Stimulated activated CD8-positive, alpha-beta memory T cell treated with anti-CD3 and anti-CD28 coated beads, Interleukin-12 subunit alpha, Interleukin-12 subunit beta, amount 100 ng/mL, for 1 hour (primary cell): ENCODE measurements around the gene KLK11.

Experiments used
- DNase-seq: peaks from one replicate; pipeline ENCODE4 v3.0.0-alpha.2; 2020; ENCODE audit warnings: low read depth

Gene KLK11, protein sequence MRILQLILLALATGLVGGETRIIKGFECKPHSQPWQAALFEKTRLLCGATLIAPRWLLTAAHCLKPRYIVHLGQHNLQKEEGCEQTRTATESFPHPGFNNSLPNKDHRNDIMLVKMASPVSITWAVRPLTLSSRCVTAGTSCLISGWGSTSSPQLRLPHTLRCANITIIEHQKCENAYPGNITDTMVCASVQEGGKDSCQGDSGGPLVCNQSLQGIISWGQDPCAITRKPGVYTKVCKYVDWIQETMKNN

DNA sequence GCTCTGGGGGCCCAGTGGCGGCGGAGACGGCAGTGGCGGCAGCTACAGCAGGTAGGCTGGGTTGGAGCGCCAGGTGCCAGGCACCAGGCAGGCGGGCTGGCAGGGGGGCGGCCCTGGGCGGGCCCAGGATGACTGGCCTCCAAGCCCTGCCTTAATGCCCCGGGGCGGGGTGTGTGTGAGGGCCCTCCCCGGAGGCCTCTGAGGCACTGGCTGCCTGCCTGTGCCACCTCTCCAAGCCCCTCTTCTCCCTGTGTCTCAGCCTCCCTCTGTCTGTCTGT is at the start of gene KLK11:
Gene KLK11, minus strand, starts transcription at position 63 of the 278 bp plus-strand sequence. CDS start 985 bp downstream, outside the sequence.
- no peak for DNase-seq

DNA sequence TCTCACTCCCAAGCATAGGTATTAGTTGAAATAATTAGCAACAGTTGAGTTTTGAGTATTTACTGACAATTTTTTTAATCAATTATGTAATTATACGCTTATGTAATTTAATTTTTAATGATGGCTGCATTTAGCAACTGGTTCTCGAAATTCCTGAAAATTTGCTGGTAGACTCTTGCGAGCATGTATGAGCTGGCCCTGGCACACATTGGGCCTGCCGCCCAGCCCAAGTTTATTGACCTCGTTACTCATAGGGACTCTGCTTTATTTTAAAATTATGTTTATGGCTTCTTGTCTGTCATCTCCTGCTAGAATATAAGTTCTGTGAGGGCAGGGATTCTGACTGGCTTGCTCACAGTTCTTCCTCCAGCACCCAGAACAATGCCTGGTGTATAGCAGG is 49.6 kb upstream of the KLK11 start:
- DNase-seq: no peak

DNA sequence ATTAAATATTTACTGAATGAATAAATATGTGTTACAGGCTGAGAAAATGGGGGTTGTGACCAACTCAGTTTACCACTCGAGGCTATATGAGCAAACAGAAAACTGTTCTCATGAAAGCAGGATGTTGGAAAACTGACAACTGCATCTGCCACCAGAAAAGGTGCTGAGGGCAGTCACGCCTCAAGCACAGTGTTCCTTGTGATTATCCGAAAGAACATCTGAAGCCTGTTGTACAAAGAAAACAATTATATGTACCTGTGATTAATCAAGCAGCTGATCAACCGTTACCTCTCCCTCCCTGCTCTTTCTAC is 44.6 kb upstream of the KLK11 start:
- DNase-seq: no peak

DNA sequence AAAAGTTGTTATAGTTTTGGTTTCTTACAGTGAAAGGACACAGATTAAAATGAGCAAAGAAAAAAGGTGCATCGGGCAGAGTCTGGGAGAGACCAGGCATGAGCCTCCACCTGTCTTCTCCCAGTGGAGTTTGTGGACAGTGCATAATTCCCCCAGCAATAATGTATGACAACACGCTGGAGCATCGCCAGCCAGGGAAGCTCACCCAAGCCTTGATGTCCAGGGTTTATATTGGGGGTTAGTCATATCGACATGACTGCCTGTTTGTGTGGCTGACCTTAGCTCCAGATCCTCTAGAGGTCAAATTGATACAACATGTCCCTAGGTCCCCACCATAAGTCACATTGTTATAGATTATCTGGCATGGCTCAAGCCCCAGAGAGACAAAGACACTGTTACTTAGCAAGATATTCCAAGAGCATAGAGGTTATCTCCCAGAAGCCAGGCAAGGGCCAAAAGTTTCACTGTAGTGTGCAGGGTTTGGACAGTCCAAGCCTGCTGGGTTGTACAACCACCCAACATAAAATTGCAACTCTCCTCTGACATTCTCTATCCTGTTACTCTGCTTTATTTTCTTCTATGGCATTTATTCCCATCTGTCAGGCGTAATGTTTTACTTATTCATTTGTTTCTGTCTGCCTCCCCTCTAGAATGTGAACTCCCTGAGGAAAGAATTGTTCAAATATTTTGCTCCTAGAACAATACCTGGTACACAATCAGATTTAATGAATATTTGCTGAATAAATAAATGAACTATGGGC is 44.1 kb upstream of the KLK11 start:
- no peak for DNase-seq

DNA sequence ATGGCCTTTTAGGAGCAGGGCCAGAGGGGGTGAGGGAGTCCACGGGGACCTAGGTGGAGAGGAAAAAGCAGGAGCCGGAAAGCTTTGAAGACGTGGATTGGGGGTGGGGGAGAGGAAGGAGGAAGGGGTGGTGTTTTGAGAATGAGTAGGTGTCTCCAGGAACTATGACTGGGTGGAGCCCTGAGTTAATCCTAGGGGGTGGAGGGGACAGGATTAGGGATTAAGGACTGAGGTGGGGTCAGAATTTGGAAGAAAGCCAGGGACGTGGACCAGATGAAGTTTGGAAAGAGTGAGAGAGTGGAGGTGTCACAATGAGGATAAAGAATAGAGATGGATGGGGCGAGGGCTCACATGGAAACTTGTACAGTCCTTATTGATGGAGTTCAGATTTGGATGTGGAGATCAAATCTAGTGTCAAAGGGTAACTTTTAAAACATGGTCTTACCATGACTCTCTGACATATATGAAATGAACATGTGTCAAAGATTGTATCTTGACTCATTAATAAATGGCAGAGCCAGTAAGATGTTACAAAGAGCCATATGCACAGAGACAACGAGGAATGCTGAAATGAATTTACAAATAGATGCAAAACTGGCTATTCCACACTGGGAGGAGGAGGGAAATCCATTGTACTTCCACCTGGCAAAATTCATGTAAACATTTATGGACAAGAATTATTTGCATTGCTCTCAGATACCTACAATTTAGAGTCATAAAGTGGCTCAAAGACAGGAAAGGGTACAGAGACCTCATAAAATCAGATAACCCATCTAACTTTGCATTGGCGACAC is 40.2 kb upstream of the KLK11 start:
- no peak for DNase-seq

DNA sequence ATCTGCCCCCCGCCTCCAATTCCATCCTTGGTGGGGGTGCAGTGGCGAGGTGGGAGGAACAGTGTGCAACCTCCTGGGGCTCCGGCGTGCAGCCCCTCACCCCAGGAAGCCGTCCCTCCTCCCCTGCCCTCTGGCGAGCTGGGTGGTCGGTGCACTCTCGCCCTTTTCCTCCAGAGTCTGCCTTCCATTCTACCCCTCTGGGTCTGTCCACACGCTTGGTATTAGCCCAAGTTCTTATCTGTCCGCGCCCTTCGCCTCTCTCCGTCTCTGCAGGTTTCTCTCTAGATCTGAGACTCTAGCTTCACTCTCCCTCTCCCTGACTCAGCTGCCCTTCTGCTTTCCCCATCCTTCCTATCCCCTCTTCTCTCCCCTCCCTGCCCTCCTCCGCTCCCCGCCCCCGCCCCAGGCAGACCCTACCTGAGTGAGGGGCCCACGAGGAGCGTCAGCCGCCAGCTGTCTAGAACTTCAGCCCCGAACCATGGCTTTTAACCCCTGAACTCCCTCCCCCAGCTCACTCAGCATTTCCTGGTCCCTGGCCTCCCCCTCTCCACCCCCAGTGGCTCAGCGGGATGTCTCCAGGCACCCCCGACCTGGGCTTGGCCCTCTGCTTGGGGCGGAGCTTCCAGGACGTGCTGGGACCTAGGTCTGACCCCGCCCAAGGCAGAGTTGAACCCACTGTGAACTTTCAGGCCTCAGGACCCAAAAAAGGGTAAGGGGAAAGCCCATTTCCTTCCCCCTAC is 39.0 kb upstream of the KLK11 start:
- no peak for DNase-seq

DNA sequence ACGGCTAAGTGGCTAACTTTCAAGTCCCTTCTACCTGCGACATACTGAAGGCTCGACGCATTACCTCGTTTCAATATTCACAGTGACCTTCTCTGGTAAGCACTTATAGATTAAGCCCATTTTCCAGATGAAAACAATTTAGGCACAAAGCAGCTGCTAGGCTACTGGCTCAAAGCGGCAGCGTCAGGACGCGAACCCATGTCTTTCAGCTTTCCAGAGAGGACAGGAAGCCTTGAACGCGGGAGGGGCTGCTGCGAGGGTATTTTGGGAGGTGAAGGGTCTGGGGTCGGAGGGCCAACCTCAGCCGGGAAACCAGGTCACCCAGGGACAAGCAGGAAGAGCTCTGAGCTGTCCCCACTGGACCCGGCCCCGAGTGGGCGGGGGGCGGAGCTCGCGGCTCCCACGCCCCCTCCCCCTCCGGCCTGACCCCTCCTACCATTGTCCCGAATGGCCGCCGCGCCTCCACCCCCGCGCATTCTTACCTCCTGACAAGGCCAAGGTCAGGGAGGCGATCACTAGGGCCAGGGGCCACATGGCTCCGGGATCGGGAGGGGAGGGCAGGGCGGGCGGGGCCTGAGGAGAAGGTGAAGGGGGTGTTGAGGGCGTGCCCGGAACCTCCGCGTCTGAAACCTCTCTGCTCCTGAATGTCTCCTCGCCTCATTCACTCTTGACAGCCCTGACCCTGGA is 38.3 kb upstream of the KLK11 start, which contains the start of gene KLK13:
Gene KLK13, minus strand, starts transcription at position 559 of the 687 bp plus-strand sequence. Its CDS starts 25 bp downstream, at position 534.
- no peak for DNase-seq

DNA sequence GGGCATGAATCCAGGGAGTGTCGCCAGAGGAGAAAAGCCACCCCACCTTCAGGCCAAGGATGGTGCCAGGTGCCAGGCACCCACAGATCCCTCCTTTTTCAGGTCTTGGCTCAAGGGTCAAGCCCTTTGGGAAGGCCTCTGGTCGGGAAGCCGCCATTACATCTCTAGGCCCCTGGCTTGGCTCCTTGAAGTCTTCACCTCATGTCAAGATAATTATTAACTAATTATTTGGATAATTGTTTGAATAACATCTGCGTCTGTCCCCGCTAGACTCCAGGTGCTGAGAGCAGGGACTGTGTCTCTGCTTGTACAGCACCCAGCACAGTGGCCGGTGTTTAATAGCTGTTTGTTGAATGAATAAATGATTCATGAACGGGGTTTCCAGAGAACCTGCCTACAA is 37.2 kb upstream of the KLK11 start:
- no peak for DNase-seq

DNA sequence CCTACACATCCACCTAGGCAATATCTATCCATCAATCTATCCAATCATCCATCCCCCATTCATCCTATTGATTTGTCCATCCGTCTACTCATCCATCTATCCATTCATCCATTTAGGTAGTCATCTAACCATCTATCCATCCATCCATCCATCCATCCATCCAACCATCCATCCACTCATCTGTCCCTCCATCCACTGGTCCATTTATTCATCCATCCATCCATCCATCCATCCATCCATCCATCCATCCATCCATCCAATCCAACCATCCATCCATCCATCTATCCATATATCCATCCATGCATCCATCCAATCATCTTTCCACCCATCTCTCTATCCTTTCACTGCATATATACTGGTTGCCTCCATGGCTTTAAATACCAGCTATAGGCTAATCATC is 34.6 kb upstream of the KLK11 start:
- DNase-seq: no peak

DNA sequence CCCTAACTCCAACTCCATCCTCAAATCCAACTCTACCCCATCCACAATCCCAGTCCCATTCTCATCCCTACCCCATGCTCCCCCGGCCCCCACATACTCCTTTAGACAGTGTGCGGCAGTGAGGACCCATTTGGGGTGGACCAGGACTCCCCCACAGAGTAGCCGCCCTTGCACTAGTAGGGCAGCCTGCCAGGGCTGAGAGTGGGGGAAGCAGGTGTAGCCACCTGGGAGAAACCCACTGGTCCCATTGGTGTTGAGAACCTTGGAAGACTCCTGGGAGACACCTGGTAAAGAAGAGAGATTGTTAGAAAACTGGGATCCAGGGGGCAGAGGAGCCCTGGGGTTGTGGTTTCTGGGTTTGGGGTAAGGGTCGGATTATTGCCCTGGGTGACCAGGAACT is 33.9 kb upstream of the KLK11 start:
- DNase-seq: no peak

DNA sequence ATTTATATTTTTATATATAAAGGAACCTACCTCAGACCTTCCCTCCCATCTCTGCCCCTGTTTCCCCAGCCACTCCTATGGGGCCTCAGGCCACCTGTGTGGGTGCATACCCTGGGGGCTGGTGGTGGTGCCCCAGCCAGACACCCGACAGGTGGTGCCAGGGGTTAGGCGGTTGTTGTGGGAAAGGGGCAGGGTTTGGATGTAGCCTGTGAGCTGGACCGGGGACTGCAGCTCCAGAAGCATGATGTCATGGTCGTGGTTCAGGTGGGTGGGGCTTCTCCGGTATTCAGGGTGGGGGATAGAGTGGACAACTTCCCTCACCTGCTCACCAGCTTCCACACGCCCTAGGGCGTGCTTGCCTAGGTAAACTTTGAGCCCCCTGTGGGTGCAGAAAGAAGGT is 33.3 kb upstream of the KLK11 start:
- DNase-seq: no peak

DNA sequence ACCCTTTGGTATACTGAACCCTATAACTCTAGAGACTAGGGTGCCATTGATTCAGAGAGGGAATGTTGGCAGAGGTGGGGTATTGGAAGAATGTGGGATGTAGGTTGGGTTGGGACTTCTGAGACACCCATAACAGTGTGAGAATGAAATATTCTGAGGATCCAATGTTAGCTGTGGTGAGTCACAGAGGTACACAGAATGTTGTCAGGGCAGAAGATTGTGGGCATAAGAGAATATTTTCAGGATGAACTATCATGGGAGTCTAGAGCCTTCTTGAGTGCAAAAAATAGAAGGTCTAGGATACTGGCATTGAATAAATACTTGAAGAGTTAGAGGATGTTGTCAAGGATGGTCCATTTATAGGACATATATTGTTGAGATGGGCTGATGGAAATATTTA is 29.4 kb upstream of the KLK11 start:
- no peak for DNase-seq

DNA sequence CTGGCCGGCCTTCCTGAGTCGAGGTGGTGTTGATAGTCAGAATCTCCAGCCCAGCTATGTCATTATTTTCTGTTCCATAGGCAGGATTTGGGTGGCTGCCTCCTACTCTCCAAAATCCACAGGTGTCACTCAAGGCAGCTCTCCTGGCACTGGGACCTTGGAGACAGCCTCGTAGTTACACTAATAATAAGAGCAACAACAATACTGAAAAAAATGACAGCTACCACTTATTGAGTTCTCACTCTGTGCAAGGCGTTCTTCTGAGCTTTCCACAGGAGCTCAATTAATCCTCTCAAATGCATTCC is 20.6 kb upstream of the KLK11 start:
- no peak for DNase-seq

DNA sequence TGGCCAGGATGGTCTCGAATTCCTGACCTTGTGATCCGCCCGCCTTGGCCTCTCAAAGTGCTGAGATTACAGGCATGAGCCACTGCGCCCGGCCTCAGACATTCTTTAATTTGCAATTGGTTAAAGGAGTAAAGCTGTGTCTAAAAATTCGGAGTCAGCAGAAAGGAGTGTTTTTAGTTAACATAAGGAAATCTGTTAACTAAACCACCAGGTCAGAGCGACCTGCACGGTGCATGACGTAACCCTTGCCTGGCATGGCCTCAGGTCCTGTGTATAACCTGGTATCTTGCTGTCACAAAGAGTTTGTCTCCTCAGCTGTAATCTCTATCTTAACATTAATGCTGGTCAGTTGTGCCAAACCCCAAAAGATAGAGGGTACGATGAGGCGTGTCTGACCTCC is 17.9 kb upstream of the KLK11 start:
- DNase-seq: no peak

DNA sequence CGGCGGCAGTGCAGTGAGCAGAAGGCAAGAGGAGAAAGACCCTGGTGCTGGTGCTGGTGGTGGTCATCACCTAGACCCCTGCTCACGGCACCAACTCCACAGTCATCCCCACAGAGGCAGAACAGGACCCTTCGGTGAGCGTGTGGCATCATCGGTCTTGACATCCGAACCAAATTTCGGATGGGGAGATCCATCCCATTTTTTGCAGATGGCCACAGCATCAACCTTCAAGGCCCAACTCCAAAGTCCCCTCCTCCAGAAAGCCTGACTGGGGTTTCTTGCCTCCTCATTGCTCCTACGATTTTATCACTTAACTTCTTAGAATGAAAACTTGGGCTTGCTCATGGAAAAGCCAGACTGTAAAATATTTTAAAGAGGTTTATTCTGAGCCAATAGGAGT is 17.1 kb upstream of the KLK11 start:
- DNase-seq: no peak

DNA sequence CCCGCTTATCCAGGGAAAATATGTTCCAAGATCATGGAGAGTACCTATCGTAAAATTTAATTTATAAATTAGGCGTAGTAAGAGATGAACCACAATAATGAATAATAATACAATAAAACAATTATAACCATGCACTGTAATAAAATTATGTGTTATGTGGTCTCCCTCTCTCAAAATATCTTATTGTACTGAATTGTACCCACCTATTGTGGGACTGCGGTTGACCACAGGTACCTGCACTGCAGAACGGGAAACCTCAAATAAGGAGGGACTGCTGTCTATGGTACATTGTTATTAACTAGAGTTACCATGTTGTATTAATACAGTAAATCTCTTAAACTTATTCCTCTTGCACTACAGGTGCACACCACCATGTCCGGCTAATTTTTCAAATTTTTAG is 13.7 kb upstream of the KLK11 start:
- DNase-seq: no peak

DNA sequence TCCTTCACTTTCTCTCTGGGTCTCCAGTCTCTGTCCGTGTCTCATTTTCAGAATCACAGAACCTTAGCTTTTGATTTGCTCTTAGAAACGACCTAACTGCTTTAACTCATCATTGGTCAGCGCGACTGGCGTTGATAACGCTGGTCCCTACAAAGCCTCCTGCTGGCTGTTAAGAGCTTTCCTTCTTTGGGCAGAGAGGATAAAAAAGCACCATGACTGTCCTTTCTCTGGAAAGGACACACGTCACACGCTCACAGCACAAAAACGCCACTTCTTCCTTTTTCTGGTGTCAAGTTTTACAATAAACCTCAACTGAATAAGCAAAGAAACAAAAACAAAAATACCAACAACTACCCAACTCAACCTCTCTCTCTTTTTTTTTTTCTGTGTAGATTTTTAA is 10.1 kb upstream of the KLK11 start:
- DNase-seq: no peak

DNA sequence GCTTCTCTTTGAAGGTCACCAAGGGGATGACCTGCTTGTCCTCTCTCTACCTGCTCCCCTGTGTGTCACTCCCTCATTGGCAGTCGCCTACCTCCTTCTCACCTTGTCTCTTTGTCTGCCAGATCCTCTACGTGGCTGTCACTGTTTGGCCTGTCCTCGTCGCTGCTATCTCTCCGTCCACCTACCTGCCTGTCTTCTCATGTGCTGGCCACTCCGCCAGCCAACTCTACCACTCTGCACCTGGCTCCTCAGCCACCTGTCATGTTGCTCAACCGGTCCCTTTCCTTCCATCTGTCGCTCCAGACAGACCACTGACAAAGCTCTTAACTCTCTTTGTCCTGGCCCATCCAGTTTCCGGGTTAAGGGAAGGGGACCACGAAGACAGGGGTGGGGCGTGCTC is 8.3 kb upstream of the KLK11 start, which contains the start of gene KLK12:
Gene KLK12, minus strand, starts transcription at position 299 of the 400 bp plus-strand sequence. CDS start 381 bp downstream, outside the sequence.
- no peak for DNase-seq

DNA sequence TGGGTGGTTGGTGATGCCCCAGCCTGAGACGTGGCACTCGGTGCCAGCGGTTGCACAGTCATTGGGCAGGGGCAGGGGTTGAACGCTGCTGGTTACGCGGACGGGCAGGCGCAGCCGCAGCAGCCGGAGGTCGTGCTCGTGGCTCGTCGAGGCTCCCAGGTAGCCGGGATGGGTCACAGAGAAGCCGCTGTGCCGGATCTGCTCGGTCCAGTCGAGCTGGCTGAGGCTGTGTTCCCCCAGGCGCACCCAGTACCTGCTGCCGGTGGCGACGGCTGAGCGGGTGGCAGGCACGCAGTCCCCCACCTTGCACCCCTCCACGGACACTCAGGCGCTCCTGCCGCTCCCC is 5.4 kb upstream of the KLK11 start:
- no peak for DNase-seq

DNA sequence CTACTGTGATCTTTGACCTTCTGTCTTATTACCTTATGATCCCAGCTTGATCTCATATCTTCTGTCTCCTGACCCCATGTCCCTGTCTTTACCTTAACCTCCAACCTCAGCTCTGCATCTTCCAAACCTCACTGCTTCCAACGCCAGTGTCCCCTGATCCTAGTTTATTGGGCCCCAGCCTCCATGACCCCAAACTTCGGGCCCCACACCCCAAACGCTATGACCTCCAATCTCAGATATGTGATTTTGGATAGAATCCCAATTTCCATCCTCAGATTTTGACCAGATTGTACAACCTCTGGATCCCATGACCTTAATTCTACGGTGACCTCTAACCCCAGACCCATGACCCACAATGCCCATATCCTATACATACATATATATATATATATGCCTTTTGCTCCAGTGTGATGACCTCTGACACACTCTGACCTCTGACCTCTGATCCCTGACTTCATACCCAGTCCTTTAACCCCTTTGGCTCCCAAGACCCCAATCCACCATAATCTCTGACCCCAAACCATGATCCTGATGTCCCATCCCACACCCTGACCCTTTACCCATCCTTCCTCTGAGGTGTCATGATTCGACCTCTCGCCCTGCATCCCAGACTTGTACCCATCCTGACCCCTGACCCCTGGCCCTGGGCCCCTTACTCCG is 4.9 kb upstream of the KLK11 start:
- no peak for DNase-seq

DNA sequence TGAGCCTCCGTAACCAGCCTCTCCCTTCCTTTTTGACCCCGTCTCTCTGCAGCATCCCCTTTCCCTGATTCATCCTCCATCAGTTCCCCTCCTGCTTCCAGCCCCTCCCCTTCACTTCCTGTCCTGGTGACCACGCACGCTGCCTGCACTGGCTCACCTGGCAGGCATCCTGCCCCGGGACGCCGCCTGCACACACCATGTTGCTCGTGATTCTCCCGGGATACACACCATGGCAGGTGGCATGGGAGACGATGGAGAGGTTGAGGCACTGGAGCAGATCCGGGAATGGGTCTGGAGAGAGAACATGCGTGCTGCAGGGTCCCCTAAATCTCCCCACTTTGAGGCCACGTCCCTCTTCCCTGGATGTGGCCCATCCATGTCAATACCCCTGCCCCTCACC is 4.2 kb upstream of the KLK11 start:
- DNase-seq: no peak

DNA sequence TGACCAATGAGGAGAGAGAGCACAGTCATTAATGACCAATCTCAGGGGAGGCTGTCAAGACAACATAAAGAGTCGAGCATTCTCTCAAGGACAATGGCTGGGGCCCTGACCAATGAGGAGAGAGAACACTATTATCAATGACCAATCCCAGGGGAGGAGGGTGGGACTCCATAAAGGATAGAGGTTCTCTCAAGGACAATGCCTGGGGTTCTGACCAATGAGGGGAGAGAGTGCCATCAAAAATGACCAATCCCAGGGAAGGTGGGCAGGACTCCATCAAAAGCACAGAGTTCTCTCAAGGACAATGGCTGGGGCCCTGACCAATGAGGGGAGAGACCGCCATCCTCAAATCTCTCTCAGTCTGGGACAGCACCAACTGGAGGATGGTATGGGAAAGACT is 3.3 kb upstream of the KLK11 start:
- no peak for DNase-seq
